Activated T-helper 1 cell treated with anti-CD3 and anti-CD28 coated beads, Interleukin-2, amount 50 U/mL, for 16 hours (primary cell): ENCODE data around the gene PPP2R2D.
A peak's percentile ranks its signal among the peaks of the same experiment; 100 is the strongest.
"Not testable (repeated sequence)": the region's sequence is repeated elsewhere in the genome, so short reads cannot be mapped to it uniquely, and the experiment has no call there.

Experiments used
- DNase-seq, 2 donors: peaks; one replicate each; pipeline ENCODE4 v3.0.0-alpha.2; 2020; ENCODE audit warnings: low read depth in 1 of 2, low spot score in 1 of 2

PPP2R2D gene

GRCh38 chr10:131866673-131867072 lies 34.1 kb upstream of the PPP2R2D start:
- no peak for DNase-seq

DNA sequence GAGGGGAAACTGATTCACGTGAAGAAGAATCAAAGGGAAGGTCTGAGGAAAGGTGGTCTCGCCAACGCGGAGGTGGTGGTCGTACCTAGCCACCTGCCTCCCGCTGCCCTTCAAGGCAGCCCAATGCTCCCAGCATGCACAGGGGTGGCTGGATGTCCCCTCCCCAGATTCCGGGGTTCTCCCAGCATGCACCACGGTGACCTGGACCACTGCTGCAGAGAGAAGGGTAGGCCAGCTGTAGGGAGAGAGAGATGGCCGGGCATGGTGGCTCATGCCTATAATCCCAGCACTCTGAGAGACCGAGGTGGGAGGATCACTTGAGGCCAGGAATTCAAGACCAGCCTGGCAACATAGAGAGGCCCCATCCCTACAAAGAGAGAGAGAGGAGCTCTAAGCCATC lies 32.4 kb upstream of the PPP2R2D start:
- no peak for DNase-seq

DNA sequence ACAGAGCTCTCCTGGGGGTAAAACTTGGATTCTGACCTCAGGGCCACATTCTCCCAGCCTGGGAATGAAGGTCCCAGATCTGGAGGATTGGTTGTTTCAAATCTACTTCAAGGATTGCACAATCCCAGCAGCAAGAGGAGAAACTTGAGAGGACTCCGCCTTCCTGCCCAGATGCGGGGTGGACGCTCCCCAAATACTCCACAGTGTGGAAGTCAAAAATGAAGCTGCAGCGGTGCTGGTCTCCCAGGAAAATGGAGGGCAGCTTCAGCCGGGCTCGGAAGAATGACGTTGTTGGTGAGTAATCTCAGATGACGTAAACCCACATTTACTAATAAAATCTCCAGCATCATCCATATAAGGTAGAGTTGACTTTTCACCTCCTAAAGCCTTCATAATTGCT lies 31.5 kb upstream of the PPP2R2D start:
- no peak for DNase-seq

DNA sequence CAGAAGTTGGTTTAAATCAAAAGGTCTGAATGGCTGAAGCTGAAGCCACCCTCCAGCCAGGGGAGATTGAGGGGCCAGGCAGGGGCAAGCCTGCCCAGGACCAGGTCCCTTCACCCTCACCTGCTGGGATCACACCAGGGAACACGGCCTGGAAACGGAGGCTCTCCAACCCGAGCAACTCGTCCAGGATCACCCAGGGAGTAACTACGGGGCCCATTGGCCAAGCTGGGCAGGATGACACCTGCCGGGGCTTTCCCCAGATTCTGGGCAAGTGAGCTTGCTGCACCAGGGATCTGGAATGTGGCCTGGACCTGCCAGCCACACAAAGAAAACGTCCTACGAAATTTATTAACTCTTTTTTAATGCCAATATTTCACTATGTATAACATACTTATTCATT lies 30.4 kb upstream of the PPP2R2D start:
- DNase-seq: no peak

DNA sequence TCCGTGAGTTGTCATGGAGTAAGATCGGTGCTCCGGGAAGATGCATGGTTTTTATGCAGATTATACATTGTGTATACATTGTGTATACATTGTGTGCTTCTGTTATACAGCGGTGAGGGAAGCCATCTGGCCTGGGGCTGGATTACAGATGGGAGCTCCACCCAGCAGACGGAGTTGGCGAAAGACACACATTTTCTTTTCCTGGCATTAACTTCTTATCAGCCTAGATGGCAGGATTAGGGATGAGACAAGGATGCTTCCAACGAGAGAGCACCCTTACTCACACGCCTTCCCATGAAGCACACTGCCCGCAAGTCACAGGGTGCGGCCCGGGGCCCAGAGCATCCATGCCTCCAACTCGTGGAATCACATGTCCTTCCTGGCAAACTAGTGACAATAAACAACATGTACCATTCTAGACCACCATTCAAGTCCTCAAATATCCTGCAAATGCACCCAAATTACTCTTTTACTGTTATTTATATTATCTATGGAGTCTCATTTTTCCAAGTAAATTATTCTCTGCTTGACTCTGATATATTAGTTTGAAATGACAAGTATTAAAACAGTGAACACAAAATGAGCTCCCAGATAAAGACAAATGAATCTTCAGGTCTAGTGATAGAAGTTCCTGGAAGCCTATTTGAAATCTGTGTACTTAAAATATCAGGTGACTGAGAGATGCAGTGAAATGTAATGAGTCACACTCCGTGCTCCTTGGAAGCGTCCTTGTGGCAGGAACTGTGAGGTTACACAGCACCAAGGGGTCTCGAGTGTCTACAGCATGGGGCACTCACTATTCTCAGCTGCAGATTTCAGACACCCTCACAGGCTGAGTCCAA lies 29.8 kb upstream of the PPP2R2D start:
- DNase-seq: no peak

DNA sequence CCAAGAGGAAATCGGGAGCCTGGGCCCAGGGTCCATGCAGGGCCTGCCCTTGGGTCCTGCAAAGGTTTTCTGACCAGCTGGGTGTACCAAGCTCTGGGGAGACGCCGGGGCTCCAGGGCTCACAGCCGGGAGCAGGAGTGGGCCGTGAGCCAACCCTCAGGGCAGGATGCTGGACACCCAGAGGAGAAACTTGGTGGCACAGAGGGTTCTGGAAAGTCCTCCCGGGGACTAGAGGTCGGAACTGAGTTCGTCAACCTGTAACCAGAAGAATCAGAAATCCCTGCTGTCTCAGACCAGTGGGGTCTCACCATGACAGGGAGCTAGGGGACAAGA lies 29.2 kb upstream of the PPP2R2D start:
- DNase-seq: no peak

- no peak for DNase-seq
Observed at GRCh38 chr10:131872011-131872826, 28.6 kb upstream of the PPP2R2D start.

GRCh38 chr10:131872827-131873375 lies 27.9 kb upstream of the PPP2R2D start:
- no peak for DNase-seq

DNA sequence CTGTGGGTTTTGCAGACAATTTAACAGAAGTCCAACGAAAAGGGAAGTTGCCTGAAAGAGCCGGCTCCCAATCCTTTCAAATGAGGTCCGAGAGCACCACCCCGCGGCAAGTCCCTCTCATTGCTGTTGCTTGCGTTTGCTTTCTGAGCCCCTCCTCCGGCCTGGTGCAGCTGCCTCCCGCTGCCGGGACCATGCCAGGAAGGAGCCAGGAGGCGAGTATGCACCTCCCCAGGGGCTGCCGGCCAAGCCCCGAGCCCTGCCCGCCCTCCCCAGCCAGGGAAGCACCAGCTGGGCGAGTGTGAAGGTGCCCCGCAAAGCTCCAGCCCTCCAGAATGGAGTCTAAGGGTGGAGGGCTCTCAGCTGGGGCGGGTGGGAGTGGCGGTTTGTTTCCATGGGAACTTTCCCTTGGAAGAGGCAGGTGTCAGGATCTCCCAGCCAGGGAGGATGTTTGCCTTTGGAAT lies 25.8 kb upstream of the PPP2R2D start:
- DNase-seq: no peak

GRCh38 chr10:131875501-131875900 lies 25.3 kb upstream of the PPP2R2D start:
- DNase-seq: no peak

DNA sequence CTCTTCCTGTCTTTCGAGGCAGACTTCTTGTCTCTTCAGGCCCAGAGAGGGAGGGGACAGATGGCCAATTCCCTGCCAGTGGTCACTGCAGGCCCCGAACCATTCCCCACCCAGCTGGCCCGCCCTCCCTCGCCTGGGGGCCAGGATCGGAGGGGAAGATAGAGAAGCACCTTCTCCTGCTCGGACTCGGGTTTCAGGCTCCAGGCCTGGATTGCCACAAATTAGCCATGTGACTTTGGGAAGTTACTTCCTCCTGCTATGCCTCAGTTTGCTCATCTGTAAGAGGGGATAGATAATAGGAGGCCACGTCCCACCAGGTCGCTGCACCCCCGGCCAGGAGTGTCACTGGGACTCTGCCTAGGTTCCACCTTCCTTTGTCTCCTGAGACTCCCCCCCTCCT lies 24.8 kb upstream of the PPP2R2D start:
- no peak for DNase-seq

DNA sequence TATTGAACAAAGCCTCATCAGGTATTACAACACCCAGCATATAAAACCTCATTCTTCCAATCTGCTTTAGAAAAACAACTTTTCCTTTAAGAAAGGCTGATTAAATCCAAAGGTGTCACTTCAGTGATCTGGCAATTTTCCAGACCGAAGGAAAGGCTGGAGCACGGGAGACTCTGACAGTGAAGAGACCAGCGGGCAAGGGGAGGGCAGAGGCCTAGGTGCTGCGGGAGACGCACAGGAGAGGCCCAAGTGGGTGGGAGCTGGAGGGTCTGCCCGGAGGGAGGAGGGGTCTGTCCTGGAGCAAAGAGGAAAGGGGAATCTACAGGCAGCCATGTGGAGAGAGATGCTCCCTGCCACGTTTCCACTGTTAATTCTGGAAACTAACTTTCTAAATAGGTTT lies 24.3 kb upstream of the PPP2R2D start:
- no peak for DNase-seq

DNA sequence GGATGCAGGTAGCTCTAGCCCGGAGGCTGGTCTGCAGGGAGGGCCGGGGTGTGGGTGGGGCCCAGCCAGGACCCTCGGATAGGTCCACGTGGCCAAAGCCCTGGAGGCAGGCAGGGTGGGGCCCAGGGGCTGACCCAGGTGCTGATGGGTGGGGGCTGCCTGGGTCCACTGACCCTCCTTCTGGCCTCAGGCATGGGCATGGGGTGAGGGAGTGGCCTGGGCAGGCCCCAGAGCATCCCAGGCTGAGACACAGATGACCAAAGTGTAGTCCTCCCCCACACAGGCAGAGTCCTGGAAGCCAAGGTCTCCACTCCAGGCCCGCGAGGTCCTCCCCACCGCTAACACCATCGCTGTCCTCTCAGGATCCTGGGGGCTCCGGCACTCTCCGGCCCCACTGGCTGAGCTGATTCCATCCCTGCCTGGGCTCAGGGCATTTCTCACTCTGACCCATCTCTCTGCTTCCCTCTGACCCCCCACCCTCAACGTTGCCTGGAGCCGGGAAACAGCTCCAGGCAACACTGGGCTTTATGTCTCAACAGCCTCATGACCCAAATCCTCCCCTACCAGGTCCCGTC lies 20.7 kb upstream of the PPP2R2D start:
- DNase-seq: no peak

- no peak for DNase-seq
Observed at GRCh38 chr10:131881104-131881880, 19.5 kb upstream of the PPP2R2D start.

GRCh38 chr10:131882151-131882550 lies 18.7 kb upstream of the PPP2R2D start:
- no peak for DNase-seq

DNA sequence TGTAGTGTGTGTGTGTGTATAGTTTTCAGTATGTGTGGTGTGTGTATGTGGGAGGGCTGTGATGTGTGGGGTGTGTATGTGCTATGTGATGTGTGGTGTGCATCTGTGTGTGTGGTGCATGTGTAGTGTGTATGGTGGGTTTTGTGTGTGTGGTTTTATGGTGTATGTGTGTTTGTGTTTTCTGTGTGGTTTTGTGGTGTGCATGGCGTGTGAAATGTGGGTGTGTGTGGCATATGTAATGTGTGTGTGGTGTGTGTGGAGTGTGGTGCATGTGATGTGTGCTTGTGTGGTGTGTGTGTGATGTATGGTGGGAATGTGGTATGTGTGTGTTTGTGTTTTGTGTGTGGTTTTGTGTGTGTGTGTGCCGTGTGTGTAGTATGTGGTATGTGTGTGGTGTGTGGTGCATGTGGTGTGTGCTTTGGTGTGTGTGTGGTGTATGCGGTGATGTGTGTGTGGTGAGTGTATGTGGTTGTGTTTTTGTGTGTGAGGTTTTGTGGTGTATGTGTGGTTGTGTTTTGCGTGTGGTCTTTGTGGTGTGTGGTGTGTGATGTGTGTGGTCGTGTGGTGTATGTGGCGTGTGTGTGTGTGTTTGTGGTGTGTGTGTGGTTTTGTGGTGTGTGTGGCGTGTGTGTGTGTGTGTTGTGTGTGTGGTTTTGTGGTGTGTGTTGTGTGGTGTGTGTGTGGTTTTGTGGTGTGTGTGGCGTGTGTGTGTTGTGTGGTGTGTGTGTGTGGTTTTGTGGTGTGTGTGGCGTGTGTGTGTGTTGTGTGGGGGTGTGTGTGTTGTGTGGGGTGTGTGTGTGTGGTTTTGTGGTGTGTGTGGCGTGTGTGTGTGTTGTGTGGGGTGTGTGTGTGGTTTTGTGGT lies 18.0 kb upstream of the PPP2R2D start:
- no peak for DNase-seq

- not testable (repeated sequence) for DNase-seq
Observed at GRCh38 chr10:131883621-131884393, 17.0 kb upstream of the PPP2R2D start.

GRCh38 chr10:131885391-131886165 lies 15.2 kb upstream of the PPP2R2D start:
- DNase-seq: peak; percentile 71 to 73

GRCh38 chr10:131886237-131886636 lies 14.6 kb upstream of the PPP2R2D start:
- DNase-seq: no peak
